Spleen (tissue), 7 donors: ENCODE results near the gene BANP.

Experiments used
- POLR2A ChIP-seq, 3 donors: fragments of 450-650 bp; IDR thresholded peaks; one replicate each; pipeline ENCODE4 v1.5.1; 2017; ENCODE audit warnings: antibody characterized with exemption in 3 of 3, mild to moderate bottlenecking in 1 of 3
- POLR2AphosphoS5 ChIP-seq, 3 donors: sonication (generic); formaldehyde crosslinking; IDR thresholded peaks; one replicate each; pipeline ENCODE4 v1.5.1; 2017; ENCODE audit warnings: antibody characterized with exemption in 3 of 3
- TF ChIP-seq, protein P1 (sequence below), 11 experiments: fragments of 200-600 bp in 7 of 11; fragments of 450-650 bp in 4 of 11; sonication (generic) in 4 of 11; IDR thresholded peaks in 8 of 11; conservative IDR thresholded peaks in 3 of 11; 1 replicate in 7 of 11; 2 replicates in 4 of 11; pipeline versions ENCODE4 v1.4.0 to v1.8.0; 2016 to 2021; ENCODE audit warnings: antibody characterized with exemption in 11 of 11, inconsistent platforms in 4 of 11, mild to moderate bottlenecking in 1 of 11
- donor health status: DM: no; HTN: no; CAD: no; lungs with moderate emphysema.
- donor health status: DM: no; HTN: no; CAD: no.
- donor health status: DM: no; HTN: no; CAD: no.

DNA sequence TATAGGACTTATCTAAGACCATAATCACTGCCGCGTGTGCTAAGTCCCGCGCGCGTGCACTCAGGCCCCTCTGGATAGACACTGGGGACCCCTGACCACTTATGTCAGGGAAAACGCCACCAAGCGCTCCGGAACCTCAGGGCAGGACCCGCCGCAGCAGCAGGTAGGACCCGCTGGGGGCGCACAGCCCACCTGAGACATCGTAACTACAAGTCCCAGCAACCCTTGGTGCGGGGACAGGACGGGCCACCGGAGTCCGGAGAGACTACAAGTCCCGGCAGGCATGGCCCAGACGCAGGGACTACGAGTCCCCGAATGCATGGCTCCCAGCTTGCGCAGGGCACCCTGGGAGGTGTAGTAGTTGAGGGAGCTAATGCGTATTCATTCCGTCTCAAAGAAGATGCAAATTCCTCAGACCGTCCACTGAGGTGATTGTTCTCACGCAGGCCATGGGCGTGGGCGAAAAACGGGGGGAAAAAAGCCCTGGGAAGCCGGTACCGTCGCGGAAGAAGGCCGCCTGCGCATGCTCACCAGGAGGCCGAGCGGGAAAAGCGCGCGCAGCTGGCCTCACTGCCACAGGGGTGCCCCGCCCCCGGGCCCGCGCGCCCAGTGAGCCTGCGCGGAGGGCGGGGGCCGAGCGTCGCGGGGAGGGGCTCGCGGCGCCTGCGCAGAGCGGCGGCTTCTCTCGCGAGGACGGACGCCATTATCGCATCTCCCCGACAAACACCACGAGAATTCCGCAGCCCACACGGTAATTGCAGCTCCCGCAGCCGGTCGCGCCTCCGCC, at the start of gene BANP:
- TF ChIP-seq POLR2A (IDR thresholded peaks at IDR 0.05) (peak in 1 of 3 donors; percentile 57), POLR2AphosphoS5 (IDR thresholded peaks at IDR 0.05) (peak; percentile 91 to 95 (median 91))
- TF ChIP-seq, protein P1, sequence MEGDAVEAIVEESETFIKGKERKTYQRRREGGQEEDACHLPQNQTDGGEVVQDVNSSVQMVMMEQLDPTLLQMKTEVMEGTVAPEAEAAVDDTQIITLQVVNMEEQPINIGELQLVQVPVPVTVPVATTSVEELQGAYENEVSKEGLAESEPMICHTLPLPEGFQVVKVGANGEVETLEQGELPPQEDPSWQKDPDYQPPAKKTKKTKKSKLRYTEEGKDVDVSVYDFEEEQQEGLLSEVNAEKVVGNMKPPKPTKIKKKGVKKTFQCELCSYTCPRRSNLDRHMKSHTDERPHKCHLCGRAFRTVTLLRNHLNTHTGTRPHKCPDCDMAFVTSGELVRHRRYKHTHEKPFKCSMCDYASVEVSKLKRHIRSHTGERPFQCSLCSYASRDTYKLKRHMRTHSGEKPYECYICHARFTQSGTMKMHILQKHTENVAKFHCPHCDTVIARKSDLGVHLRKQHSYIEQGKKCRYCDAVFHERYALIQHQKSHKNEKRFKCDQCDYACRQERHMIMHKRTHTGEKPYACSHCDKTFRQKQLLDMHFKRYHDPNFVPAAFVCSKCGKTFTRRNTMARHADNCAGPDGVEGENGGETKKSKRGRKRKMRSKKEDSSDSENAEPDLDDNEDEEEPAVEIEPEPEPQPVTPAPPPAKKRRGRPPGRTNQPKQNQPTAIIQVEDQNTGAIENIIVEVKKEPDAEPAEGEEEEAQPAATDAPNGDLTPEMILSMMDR (IDR thresholded peaks at IDR 0.05 in 8 of 11, conservative IDR thresholded peaks at IDR 0.05 in 3 of 11), result peak; percentile 37 to 81 (median 75)
